Hematopoietic multipotent progenitor cell (in vitro differentiated cells): ENCODE measurements around the gene NCL. TPM values are rescaled to one million over a fixed set of nuclear protein-coding genes. Genes with fewer than 3 reads are reported as not detected.
A peak's percentile ranks its signal among the peaks of the same experiment; 100 is the strongest.
"Not testable (repeated sequence)": the region's sequence is repeated elsewhere in the genome, so short reads cannot be mapped to it uniquely, and the experiment has no call there.

Source experiments
- DNase-seq, 3 donors: peaks; one replicate each; pipeline ENCODE4 v3.0.0-alpha.2; 2011 to 2015; ENCODE audit warnings: low read depth in 2 of 3, low spot score in 2 of 3
- small RNA-seq: library from RNA; depleted of rRNA; stranded (forward); fragments of <200 nt; gene quantifications from one replicate; pipeline ENCODE3, GENCODE V24; 2012
- total RNA-seq: library from RNA; depleted of rRNA; stranded (reverse); fragments of >200 nt; gene quantifications from one replicate; pipeline ENCODE4 v1.2.3, GENCODE V29; 2012

NCL gene
- total RNA-seq, 1 donor: 158 TPM

DNA sequence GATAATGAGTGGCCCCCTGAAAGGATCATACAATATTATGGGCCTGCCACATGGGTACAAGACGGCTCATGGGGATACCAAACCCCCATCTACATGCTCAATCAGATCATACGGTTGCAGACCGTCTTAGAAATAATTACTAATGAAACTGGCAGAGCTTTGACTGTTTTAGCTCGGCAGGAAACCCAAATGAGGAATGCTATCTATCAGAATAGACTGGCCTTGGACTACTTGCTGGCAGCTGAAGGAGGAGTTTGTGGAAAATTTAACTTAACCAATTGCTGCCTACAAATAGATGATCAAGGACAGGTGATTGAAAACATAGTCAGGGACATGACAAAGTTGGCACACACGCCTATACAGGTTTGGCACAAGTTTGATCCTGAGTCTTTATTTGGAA is 56.6 kb downstream of the NCL start:
- not testable (repeated sequence) for DNase-seq

DNA sequence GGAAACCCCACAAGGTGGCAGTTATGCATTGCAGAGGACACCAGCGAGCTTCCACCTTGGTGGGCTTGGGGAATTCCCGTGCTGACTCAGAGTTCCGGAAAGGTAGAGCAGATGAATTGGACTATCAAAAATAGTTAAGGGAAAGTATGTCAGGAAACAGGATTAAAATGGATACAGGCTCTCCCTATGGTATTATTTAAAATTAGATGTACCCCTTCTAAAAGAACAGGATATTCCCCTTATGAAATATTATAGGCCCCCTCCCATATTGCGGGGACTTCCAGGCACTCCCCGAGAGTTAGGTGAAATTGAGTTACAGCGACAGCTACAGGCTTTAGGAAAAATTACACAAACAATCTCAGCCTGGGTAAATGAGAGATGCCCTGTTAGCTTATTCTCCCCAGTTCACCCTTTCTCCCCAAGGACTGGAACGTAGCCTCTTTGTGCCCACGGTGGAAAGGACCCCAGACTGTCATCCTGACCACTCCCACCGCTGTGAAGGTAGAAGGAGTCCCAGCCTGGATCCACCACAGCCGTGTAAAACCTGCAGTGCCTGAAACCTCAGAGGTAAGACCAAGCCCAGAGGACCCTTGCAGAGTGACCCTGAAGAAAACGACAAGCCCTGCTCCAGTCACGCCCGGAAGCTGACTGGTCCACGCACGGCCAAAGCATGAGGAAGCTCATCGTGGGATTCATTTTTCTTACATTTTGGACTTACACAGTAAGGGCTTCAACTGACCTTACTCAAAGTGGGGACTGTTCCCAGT is 58.5 kb downstream of the NCL start:
- DNase-seq: peak in 2 of 3 donors; percentile 52 to 71

DNA sequence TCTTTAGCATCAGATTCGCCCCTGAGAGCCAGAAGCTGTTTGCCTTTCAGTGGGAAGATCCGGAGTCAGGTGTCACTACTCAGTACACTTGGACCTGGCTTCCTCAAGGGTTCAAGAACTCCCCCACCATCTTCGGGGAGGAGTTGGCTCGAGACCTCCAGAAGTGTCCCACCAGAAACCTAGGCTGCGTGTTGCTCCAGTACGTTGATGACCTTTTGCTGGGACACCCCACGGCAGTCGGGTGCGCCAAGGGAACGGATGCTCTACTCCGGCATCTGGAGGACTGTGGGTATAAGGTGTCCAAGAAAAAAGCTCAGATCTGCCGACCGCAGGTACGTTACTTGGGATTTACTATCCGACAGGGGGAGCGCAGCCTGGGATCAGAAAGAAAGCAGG is 60.1 kb downstream of the NCL start:
- not testable (repeated sequence) for DNase-seq

Small RNAs within 50 kb of the gene (small RNA-seq; reads per million reads assigned to genes)
- gene RNU2-22P (0.68 reads per million, percentile 7 among the genes with 10 or more reads in this experiment), gene SNORA75 (1,820 reads per million, percentile 99 among the genes with 10 or more reads in this experiment), gene SNORD20 (not detected), gene SNORD82 (2,584 reads per million, percentile 99 among the genes with 10 or more reads in this experiment)

Other genes with a start within 250 kb of the NCL start
- 2.7 TPM for gene B3GNT7, start 68.8 kb downstream of the NCL start, total RNA-seq
- 0.54 TPM for gene NMUR1, start 66.0 kb upstream of the NCL start, total RNA-seq
- gene TEX44, start 128.4 kb upstream of the NCL start, total RNA-seq: not detected
- gene PTMA, start 244.0 kb upstream of the NCL start, total RNA-seq: 530 TPM